ENCODE data around the gene ZNF784. TPM values are rescaled to one million over a fixed set of nuclear protein-coding genes. Genes with fewer than 3 reads are reported as not detected.

The ZNF784 gene
- total and polyA plus RNA-seq, 10 of the 15 experiments (the other 5 are each of a cell fraction or from before 2014, with no cell fraction given) = 0.10 to 5.2 (median 1.8) TPM

DNA sequence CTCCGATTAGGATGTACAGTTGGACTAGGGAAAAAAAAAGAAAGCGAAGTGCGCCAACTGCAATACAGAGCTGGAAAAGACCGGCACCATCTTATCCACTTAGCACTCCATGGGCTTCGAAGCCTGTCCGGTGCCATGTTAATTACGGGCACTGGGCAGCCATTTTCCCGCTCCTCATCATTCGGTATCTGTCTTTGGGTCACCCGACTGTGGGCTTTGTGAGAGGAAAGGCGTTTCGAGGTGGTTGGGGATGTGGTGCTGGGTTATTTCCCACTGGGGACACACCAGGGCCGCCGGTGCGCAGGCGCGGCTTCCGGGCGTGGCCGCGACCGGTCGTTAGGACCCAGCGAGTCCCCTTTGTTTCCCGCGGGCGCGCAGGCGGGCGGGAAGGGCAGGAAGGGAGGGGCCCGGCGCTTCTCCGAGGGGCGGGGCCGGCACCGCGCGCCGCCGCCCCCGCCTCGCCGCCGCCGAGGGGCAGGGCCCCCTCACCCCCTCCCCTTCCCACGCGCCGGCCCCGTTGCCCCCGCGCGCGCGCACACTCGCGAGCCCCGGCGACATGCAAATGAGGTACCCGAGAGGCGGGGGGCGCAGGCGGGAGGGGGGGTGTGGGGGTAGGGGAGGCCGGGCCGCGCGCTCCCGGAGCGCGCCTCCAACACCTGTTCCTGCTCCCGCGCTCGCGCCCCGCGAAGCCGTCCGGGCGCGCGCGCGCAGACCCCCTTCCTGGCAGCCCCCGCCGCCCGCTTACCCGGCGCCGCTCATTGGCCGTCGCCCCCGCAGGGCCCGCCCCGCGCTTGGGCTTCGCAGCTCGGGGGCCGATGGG lies 24.3 kb downstream of the ZNF784 start, which contains the start of gene ZNF524 (continued):
- TF ChIP-seq, protein P1, sequence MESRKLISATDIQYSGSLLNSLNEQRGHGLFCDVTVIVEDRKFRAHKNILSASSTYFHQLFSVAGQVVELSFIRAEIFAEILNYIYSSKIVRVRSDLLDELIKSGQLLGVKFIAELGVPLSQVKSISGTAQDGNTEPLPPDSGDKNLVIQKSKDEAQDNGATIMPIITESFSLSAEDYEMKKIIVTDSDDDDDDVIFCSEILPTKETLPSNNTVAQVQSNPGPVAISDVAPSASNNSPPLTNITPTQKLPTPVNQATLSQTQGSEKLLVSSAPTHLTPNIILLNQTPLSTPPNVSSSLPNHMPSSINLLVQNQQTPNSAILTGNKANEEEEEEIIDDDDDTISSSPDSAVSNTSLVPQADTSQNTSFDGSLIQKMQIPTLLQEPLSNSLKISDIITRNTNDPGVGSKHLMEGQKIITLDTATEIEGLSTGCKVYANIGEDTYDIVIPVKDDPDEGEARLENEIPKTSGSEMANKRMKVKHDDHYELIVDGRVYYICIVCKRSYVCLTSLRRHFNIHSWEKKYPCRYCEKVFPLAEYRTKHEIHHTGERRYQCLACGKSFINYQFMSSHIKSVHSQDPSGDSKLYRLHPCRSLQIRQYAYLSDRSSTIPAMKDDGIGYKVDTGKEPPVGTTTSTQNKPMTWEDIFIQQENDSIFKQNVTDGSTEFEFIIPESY (IDR thresholded peaks at IDR 0.05) = no peak
- no peak for TF ChIP-seq ZZZ3 (IDR thresholded peaks at IDR 0.05; ENCODE audit: control insufficient read depth, insufficient read length, low read depth)
- TF ChIP-seq, protein P2, sequence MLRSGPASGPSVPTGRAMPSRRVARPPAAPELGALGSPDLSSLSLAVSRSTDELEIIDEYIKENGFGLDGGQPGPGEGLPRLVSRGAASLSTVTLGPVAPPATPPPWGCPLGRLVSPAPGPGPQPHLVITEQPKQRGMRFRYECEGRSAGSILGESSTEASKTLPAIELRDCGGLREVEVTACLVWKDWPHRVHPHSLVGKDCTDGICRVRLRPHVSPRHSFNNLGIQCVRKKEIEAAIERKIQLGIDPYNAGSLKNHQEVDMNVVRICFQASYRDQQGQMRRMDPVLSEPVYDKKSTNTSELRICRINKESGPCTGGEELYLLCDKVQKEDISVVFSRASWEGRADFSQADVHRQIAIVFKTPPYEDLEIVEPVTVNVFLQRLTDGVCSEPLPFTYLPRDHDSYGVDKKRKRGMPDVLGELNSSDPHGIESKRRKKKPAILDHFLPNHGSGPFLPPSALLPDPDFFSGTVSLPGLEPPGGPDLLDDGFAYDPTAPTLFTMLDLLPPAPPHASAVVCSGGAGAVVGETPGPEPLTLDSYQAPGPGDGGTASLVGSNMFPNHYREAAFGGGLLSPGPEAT (IDR thresholded peaks at IDR 0.05; ENCODE audit: low read depth) = peak; percentile 97
- TF ChIP-seq NBN (IDR thresholded peaks at IDR 0.05) = peak; percentile 61
- TF ChIP-seq, protein P3, sequence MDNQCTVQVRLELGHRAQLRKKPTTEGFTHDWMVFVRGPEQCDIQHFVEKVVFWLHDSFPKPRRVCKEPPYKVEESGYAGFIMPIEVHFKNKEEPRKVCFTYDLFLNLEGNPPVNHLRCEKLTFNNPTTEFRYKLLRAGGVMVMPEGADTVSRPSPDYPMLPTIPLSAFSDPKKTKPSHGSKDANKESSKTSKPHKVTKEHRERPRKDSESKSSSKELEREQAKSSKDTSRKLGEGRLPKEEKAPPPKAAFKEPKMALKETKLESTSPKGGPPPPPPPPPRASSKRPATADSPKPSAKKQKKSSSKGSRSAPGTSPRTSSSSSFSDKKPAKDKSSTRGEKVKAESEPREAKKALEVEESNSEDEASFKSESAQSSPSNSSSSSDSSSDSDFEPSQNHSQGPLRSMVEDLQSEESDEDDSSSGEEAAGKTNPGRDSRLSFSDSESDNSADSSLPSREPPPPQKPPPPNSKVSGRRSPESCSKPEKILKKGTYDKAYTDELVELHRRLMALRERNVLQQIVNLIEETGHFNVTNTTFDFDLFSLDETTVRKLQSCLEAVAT (IDR thresholded peaks at IDR 0.05) = peak; percentile 77; the same call in 1 of the 2 replicates
- TF ChIP-seq SPI1 (IDR thresholded peaks at IDR 0.05; ENCODE audit: borderline replicate concordance, insufficient read depth, low read depth, low read length) = no peak
- TF ChIP-seq STAT1 (conservative IDR thresholded peaks at IDR 0.05) = peak; percentile 93; the same call in 1 of the 2 replicates
- no peak for TF ChIP-seq TCF7 (IDR thresholded peaks at IDR 0.05; ENCODE audit: borderline replicate concordance)
- TF ChIP-seq, protein P4, sequence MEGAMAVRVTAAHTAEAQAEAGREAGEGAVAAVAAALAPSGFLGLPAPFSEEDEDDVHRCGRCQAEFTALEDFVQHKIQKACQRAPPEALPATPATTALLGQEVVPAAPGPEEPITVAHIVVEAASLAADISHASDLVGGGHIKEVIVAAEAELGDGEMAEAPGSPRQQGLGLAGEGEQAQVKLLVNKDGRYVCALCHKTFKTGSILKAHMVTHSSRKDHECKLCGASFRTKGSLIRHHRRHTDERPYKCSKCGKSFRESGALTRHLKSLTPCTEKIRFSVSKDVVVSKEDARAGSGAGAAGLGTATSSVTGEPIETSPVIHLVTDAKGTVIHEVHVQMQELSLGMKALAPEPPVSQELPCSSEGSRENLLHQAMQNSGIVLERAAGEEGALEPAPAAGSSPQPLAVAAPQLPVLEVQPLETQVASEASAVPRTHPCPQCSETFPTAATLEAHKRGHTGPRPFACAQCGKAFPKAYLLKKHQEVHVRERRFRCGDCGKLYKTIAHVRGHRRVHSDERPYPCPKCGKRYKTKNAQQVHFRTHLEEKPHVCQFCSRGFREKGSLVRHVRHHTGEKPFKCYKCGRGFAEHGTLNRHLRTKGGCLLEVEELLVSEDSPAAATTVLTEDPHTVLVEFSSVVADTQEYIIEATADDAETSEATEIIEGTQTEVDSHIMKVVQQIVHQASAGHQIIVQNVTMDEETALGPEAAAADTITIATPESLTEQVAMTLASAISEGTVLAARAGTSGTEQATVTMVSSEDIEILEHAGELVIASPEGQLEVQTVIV (IDR thresholded peaks at IDR 0.05; ENCODE audit: borderline replicate concordance, partially characterized antibody) = peak; percentile 91
- no peak for TF ChIP-seq PAX8 (IDR thresholded peaks at IDR 0.05)
- TF ChIP-seq SUPT20H (IDR thresholded peaks at IDR 0.05; ENCODE audit: borderline replicate concordance, control insufficient read depth, low read depth, low read length) = no peak
- TF ChIP-seq SREBF2 (IDR thresholded peaks at IDR 0.05; ENCODE audit: low read length) = no peak
- TF ChIP-seq POLR2AphosphoS5 (IDR thresholded peaks at IDR 0.05; ENCODE audit: low read length) = peak; percentile 25; the same call in 1 of the 2 replicates
- peak; percentile 73 for TF ChIP-seq SP1 (IDR thresholded peaks at IDR 0.05; ENCODE audit: low read depth, low read length)
- no peak for TF ChIP-seq SMC3 (IDR thresholded peaks at IDR 0.05; ENCODE audit: borderline replicate concordance, low read length)
- no peak for TF ChIP-seq JUND (IDR thresholded peaks at IDR 0.05; ENCODE audit: low read depth, low read length)
- TF ChIP-seq, protein P5, sequence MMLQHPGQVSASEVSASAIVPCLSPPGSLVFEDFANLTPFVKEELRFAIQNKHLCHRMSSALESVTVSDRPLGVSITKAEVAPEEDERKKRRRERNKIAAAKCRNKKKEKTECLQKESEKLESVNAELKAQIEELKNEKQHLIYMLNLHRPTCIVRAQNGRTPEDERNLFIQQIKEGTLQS (IDR thresholded peaks at IDR 0.05; ENCODE audit: borderline replicate concordance, extremely low read depth, low read depth, low read length) = no peak
- no peak for TF ChIP-seq WRNIP1 (IDR thresholded peaks at IDR 0.05; ENCODE audit: borderline replicate concordance, low read depth, low read length)
- no peak for TF ChIP-seq CHD1 (IDR thresholded peaks at IDR 0.05; ENCODE audit: low read depth, low read length)
- TF ChIP-seq NFYB (IDR thresholded peaks at IDR 0.05; ENCODE audit: insufficient read depth, low read depth, low read length) = 0 out of 2 replicates have a peak, but pooled peaks have one; percentile 59
- 0 out of 2 replicates have a peak, but pooled peaks have one; percentile 50 for TF ChIP-seq RCOR1 (conservative IDR thresholded peaks at IDR 0.05; ENCODE audit: low read depth, low read length)
- TF ChIP-seq BACH1 (IDR thresholded peaks at IDR 0.05; ENCODE audit: borderline replicate concordance) = 0 out of 2 replicates have a peak, but pooled peaks have one; percentile 38
